Nephron (organoid): ENCODE results near the gene CMTM8.

Source experiments
- H3K27ac Mint-ChIP-seq, 3 experiments: 2 replicates each; pipeline ENCODE4 v1.8.0; 2020; ENCODE audit warnings: mixed read lengths in 3 of 3, mild to moderate bottlenecking in 2 of 3, moderate library complexity in 1 of 3
- H3K27me3 Mint-ChIP-seq: 2 replicates; pipeline ENCODE4 v1.8.0; 2021; ENCODE audit warnings: low read depth, mild to moderate bottlenecking, moderate library complexity, mixed read lengths
- H3K36me3 Mint-ChIP-seq: 2 replicates; pipeline ENCODE4 v1.8.0; 2020; ENCODE audit warnings: low read depth, mixed read lengths
- H3K4me1 Mint-ChIP-seq: 2 replicates; pipeline ENCODE4 v1.8.0; 2020; ENCODE audit warnings: mixed read lengths
- H3K4me3 Mint-ChIP-seq, 3 experiments: 2 replicates each; pipeline ENCODE4 v1.8.0; 2020; ENCODE audit warnings: mild to moderate bottlenecking in 3 of 3, mixed read lengths in 3 of 3, moderate library complexity in 2 of 3
- H3K9me3 Mint-ChIP-seq: 2 replicates; pipeline ENCODE4 v1.8.0; 2020; ENCODE audit warnings: mixed read lengths
- TF ChIP-seq, protein P1 (sequence below), 3 experiments: fragments of 200-600 bp; sonication (generic); IDR thresholded peaks; one replicate each; pipeline ENCODE4 v1.5.0; 2021; ENCODE audit warnings: antibody characterized with exemption in 3 of 3; ENCODE audit not compliant: unreplicated experiment in 3 of 3

Gene CMTM8

GRCh38 chr3:32197991-32198390 is 40.5 kb upstream of the CMTM8 start:
- H3K9me3 Mint-ChIP-seq = no peaks in the 10 kb centered on the region
- TF ChIP-seq, protein P1, sequence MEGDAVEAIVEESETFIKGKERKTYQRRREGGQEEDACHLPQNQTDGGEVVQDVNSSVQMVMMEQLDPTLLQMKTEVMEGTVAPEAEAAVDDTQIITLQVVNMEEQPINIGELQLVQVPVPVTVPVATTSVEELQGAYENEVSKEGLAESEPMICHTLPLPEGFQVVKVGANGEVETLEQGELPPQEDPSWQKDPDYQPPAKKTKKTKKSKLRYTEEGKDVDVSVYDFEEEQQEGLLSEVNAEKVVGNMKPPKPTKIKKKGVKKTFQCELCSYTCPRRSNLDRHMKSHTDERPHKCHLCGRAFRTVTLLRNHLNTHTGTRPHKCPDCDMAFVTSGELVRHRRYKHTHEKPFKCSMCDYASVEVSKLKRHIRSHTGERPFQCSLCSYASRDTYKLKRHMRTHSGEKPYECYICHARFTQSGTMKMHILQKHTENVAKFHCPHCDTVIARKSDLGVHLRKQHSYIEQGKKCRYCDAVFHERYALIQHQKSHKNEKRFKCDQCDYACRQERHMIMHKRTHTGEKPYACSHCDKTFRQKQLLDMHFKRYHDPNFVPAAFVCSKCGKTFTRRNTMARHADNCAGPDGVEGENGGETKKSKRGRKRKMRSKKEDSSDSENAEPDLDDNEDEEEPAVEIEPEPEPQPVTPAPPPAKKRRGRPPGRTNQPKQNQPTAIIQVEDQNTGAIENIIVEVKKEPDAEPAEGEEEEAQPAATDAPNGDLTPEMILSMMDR (IDR thresholded peaks at IDR 0.05; ENCODE audit: unreplicated experiment in 3 of 3) = no peak

GRCh38 chr3:32198714-32199113 is 39.8 kb upstream of the CMTM8 start:
- TF ChIP-seq, protein P1 (IDR thresholded peaks at IDR 0.05; ENCODE audit: unreplicated experiment in 3 of 3) = no peak
- peaks cover 6% of the 10 kb centered on the region for H3K27me3 Mint-ChIP-seq
- H3K4me3 Mint-ChIP-seq = no peak overlapping the region
- H3K4me1 Mint-ChIP-seq = peaks cover 11% of the 10 kb centered on the region
- no peak overlapping the region for H3K27ac Mint-ChIP-seq
- no peaks in the 10 kb centered on the region for H3K36me3 Mint-ChIP-seq
- H3K9me3 Mint-ChIP-seq = no peaks in the 10 kb centered on the region

More at GRCh38 chr3:32197991-32198390, 40.5 kb upstream of the CMTM8 start:
- Mint-ChIP-seq H3K4me3 (no peak overlapping the region), H3K36me3 (no peaks in the 10 kb centered on the region), H3K27ac (no peak overlapping the region), H3K27me3 (peaks cover 6% of the 10 kb centered on the region), H3K4me1 (peaks cover 11% of the 10 kb centered on the region)

GRCh38 chr3:32200490-32200889 is 38.0 kb upstream of the CMTM8 start:
- peaks cover 11% of the 10 kb centered on the region for H3K4me1 Mint-ChIP-seq
- H3K27me3 Mint-ChIP-seq = peaks cover 6% of the 10 kb centered on the region
- no peaks in the 10 kb centered on the region for H3K9me3 Mint-ChIP-seq
- H3K36me3 Mint-ChIP-seq = no peaks in the 10 kb centered on the region
- TF ChIP-seq, protein P1 (IDR thresholded peaks at IDR 0.05; ENCODE audit: unreplicated experiment in 3 of 3) = no peak
- H3K27ac Mint-ChIP-seq = no peak overlapping the region
- no peak overlapping the region for H3K4me3 Mint-ChIP-seq

DNA sequence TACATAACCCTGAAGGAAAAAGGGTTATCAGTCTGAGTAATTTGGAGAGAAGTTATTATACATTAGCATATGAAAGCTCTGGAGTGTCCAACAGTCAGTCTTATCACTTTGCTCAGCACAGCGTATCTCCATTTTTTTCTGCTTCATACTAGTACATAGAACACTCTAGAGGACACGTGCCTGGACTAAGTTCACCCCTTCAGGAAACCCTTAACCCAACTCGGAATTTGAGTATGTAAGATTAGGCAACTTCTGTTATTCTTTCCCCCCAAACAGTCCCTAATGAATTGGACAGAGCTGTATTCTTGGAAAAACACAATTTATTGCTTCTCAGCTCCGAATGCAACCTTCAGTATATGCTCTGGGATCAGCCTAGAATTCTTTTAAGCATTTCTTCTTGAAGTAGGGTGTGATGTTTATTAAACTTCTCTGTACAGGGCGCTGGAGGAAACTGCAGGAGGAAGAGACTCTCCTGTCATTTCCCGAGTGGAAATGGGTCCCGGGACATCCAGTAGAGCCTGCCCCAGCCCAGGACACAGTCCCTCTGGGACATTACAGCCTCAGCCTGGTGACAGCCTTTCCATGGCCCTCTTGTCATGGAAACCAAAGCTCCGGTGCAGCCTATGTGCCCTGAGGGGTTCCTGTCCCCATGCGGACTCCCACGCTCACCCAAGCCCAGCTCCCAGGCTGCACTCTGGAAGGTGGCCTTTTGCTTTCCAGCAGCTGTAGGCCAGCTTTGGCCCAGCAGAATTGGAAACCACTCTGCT is 37.3 kb upstream of the CMTM8 start:
- Mint-ChIP-seq H3K4me3 (no peak overlapping the region), H3K27me3 (peaks cover 6% of the 10 kb centered on the region), H3K9me3 (no peaks in the 10 kb centered on the region), H3K36me3 (no peaks in the 10 kb centered on the region), H3K4me1 (peaks cover 11% of the 10 kb centered on the region), H3K27ac (no peak overlapping the region)
- TF ChIP-seq, protein P1 (IDR thresholded peaks at IDR 0.05; ENCODE audit: unreplicated experiment in 3 of 3) = no peak

DNA sequence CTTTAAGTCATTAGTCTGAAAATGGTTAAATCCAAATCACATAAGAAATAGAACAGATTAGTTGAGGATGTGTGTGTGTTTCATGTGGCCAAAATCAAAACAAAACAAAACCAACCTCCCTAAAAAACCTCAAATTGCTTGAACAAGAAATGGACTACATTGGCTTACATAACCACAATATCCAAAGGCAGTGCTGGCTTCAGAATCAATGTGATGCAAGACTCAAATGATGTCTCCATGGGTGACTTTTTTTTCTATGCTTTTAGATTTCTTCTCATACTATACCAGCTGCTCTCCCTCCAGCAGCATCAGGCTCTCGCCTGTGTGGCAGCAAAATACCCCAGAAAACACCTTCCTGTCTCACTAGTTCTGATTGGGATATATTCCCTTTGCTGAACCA is 36.0 kb upstream of the CMTM8 start:
- TF ChIP-seq, protein P1 (IDR thresholded peaks at IDR 0.05; ENCODE audit: unreplicated experiment in 3 of 3) = no peak
- Mint-ChIP-seq H3K9me3 (no peaks in the 10 kb centered on the region), H3K27ac (no peak overlapping the region), H3K27me3 (peaks cover 6% of the 10 kb centered on the region), H3K4me3 (no peak overlapping the region), H3K4me1 (peaks cover 11% of the 10 kb centered on the region), H3K36me3 (no peaks in the 10 kb centered on the region)

GRCh38 chr3:32203854-32204253 is 34.6 kb upstream of the CMTM8 start:
- Mint-ChIP-seq H3K27me3 (peaks cover 12% of the 10 kb centered on the region), H3K27ac (no peak overlapping the region), H3K4me1 (peaks cover 8% of the 10 kb centered on the region), H3K9me3 (no peaks in the 10 kb centered on the region), H3K36me3 (no peaks in the 10 kb centered on the region), H3K4me3 (no peak overlapping the region)
- TF ChIP-seq, protein P1 (IDR thresholded peaks at IDR 0.05; ENCODE audit: unreplicated experiment in 3 of 3) = no peak
